GM18907 (cell line): ENCODE data around the gene KMT2C.
"Not testable (repeated sequence)": the region's sequence is repeated elsewhere in the genome, so short reads cannot be mapped to it uniquely, and the experiment has no call there.

Experiments used
- ATAC-seq: cut with Tn5 transposase; IDR thresholded peaks from one replicate; pipeline ENCODE4 v1.9.1; 2021; ENCODE audit warnings: mild to moderate bottlenecking, moderate library complexity; ENCODE audit not compliant: unreplicated experiment

The KMT2C gene

GRCh38 chr7:152328234-152328633 is 107.6 kb downstream of the KMT2C start:
- ATAC-seq = no peak

DNA sequence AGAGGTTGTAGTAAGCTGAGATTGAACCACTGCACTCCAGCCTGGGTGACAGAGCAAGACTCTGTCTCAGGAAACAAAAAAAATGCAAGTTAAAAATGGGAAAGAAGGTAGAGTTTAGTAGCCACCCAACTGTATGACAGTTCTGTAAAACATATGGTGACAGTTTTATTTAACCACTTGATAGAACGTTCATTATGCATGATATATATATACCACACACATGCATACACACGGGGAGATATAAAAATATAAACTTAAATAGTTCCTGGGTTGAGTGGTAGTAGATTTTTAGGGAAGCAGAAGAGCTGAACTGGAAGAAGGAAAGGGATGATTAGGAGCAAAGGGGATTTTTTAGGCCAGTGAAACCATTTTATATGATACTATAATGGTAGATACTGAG is 120.0 kb downstream of the KMT2C start:
- no peak for ATAC-seq

DNA sequence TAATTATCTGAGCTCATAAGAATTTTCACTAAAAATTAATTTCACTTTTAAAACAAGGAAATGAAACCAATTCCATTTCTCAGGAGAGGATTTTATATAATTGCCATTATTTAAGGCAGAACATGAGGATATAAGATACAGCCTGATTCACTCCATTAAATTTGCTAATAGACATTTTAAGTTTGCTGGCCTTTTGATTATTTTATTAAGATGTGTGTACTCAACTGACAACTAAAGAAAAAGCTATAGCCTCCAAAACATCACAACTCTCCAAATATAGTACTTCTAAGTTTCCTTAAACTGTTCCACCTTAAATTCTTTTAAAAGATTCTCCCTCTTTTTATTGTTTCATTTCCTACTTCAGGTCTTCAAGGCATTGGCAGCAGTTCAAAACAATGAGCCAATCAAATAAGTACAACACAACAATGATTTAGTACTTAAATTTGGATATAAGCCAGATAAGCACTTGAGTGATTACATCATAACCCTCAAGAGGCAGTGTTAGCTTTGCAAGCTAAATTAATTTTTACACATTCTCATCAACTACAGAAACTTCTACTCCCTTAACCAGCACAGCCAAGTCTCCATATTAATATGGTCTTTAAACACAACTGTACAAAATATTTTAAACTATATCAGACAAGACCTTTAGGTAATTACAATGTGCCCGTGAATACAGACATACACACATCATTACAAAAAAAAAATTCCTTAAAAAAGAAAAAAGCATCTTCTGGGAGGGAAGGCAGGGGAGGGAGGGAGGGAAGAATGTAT is 121.8 kb downstream of the KMT2C start:
- ATAC-seq = no peak

DNA sequence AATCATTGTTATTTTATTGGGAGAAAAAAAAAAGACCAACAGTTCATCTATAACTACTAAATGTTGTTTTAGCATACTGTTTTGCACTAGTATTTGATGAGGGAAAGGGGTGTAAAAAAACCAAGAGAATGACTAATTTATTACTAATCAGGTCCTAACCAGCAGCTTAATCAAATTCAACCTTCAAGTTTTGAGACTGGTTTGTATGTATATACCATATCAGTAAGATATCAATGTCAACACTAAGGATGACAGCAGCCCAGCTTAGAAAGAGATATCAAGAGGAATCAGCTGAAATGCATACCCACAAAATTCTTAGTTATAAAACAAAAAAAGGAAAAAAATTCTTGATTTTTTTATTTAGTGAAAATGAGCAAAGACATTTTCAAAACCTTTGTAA is 122.6 kb downstream of the KMT2C start:
- ATAC-seq = no peak

GRCh38 chr7:152312316-152312715 is 123.5 kb downstream of the KMT2C start:
- no peak for ATAC-seq

DNA sequence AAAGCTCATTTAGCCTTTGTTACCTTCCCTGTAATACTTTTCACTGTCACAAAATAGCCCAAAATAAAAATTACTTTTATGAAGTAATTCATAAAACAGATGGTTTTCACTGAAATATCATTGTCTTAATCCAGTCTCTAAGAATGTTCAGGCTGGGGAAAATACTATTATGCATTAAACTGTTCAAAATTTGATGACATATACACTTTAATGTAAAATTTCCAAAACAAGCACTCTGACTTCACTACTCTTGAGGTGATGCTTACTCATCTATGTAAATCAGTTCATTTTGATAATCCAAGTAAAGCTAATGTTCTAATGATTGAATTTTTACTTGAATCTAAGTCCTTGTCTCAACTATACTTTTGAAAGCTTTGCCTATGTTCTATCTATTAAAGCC is 127.9 kb downstream of the KMT2C start:
- no peak for ATAC-seq

DNA sequence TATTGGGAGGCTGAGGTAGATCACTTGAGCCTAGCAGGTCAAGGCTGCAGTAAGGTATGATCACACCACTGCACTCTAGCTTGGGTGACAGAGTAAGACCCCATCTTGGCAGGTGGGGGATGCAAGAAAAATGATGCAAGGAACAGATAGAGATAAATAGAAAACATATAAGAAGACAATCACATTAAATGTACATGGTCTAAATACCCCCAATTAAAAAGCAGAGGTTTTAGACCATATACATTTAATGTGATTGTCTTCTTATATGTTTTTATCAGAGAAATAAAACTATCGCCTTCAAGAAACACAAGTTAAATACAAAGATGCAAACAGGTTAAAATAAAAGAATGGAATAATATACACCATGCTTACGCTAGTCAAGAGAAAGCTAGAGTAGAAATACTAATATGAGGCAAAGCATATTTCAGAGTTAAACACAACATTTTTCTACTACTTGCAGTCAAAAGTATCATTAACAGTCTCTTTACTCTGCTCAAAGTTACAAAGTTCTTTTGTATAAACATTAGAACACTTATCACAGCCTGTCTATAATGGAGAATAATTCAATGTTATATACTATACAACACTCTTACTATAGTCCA is 136.2 kb downstream of the KMT2C start:
- not testable (repeated sequence) for ATAC-seq

GRCh38 chr7:152292897-152293296 is 142.9 kb downstream of the KMT2C start:
- no peak for ATAC-seq

- not testable (repeated sequence) for ATAC-seq
These were observed 148.8 kb downstream of the KMT2C start for GRCh38 chr7:152286972-152287371.

DNA sequence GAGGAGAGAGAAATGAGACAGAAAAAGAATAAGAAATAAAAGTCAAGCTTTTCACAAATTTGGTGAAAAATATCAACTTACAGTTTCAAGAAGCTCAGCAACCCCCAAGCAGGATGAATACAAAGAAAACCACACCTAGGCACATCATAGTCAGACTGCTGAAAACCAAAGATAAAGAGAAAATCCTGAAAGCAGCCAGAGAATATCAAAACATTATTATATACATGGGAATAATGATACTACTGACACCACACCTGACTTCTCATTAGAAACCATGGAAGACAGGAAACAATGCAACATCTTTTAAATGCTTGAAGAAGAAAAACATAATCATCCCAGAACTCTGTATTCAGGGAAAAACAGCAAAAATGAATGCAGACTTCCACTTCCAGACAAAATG is 149.6 kb downstream of the KMT2C start:
- not testable (repeated sequence) for ATAC-seq

DNA sequence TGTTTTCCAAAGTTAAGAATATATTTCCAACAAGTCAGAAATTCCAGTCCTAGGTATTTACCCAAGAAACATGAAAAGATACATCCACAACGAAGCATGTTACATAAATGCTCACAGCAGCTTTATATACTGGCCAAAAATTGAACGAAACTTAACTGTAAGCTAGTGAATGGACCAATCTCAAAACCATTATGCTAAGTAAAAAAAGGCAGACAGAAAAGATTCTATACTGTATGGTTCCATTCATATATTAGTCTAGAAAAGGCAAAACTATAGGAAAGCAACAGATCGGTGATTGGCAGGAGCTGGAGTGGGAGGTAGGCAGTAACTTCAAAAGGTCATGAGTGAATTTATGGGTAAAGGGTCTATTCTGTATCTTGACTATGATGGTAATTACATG is 150.8 kb downstream of the KMT2C start:
- not testable (repeated sequence) for ATAC-seq

- not testable (repeated sequence) for ATAC-seq
These were observed 158.1 kb downstream of the KMT2C start for GRCh38 chr7:152277687-152278086.

DNA sequence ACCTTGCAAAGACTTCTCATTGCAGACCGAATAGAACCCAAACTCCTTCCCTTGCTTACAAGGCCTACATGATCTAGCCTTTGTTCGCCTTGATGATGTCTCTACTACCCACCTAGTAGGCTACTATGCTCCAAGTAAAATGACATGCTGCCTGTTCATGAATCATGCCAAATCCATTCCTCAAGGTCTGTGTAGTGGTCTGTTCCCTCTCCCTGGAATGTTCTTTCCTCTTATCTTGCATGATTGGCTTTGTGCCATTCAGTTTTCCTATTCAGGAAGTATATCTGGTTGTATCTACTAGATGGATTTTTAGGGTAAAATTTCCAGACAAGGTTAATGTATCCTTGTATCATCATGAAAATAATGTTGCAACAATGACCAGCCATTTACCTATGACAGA is 165.4 kb downstream of the KMT2C start:
- not testable (repeated sequence) for ATAC-seq

- ATAC-seq = not testable (repeated sequence)
These were observed 168.9 kb downstream of the KMT2C start for GRCh38 chr7:152266859-152267258.

DNA sequence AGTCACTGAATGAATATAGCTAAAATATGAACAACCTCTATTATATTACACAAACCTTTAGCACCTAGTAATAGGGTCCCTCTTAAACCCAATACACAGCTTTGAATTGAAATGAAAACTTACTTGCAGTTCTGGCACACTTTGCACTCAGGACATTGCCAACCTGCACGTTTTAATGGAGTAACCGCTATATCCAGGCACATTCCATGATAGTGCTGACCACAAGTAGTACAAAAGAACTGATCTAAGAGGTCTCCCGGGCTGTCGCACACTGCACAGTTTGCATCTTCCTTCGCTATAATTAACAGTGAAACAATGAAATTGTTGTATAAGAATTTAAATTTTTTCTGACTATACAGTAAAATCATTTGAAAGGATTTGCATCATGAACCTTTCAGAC is 170.9 kb downstream of the KMT2C start:
- ATAC-seq = not testable (repeated sequence)

DNA sequence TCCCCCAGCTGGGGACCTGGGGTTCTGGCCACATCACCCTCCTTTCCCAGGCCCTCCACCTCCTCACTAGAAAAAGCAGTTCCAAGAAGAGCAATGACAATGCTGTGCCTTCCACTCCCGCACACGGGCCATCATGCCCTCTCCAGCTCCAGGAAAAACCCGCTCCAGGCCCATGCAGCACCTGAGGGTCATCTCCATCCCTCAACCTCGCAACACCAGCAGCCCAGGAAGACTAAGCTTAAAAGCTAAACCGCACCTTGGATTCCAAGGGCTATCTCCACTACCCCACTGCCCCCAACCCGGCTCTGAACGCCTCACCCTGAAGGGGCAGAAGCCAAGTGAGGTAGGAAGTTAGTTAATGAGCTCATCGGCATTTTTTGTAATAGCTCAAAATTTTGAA is 173.7 kb downstream of the KMT2C start:
- ATAC-seq = not testable (repeated sequence)

DNA sequence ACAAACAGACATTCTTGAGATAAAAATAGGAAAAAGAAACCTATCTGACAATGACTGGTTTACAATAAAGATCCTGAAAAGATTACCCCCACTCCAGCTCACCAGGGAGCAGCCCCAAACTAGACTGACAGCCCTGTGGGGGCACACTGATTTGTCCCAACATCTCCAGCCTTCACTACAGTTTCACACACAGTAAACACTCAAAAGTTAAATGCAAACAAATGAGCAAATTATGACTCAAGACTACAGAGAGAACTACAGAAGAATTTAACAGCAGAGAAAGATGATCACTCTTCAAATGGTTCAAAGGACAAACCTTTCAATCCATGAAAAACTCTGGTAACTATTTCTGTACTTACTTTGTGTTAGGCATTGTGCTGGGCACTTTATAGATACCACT is 176.2 kb downstream of the KMT2C start:
- not testable (repeated sequence) for ATAC-seq

DNA sequence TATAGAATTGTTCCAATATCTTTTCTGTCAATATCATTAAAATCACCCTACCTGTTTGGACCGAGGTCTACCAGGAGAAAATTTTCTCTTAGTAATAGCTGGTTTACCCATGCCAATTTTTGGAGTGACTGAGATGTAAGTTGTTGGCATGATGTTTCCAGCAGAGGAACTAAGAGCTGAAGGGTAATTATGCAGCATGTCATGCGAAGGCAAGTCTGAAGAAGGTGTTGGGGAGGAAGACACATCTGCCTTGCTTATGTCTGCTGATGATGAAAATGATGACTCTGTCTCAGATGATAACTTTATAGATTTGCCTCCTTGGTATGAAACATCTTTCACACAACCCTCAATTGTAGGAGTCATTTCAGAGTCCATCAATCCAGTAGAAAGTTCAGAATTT is 188.0 kb downstream of the KMT2C start:
- ATAC-seq = not testable (repeated sequence)

DNA sequence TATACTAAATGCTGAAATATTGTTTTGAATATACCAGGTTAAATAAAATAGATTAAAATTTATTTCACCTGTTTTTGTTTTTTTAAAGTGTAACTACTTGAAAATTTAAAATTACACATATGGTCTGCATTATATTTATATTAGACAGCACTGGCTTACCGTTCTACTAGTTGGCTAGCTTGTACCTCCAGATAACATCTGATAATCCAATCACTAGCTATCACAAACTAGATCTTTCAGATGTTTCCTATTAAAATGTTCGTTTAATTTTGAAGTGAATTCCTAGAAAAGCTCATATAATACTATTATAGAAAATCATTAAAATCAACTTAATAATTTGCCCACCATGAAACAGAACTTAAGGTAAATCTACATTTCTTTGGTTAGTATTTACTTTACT is 190.4 kb downstream of the KMT2C start:
- not testable (repeated sequence) for ATAC-seq

DNA sequence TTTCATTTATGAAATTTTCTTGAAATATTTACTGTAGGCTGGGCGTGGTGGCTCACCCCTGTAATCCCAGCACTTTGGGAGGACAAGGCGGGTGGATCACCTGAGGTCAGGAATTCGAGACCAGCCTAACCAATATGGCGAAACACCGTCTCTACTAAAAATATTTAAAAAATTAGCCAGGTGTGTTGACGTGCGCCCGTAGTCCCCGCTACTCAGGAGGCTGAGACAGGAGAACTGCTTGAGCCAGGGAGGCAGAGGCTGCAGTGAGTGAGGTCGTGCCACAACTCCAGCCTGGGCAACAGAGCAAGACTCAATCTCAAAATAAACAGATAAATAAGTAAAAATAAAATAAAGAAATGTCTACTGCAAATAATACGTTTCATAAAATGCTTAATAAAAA is 192.3 kb downstream of the KMT2C start:
- ATAC-seq = not testable (repeated sequence)

- not testable (repeated sequence) for ATAC-seq
These were observed 194.5 kb downstream of the KMT2C start for GRCh38 chr7:152241301-152241700.

GRCh38 chr7:152236306-152236705 is 199.5 kb downstream of the KMT2C start:
- ATAC-seq = not testable (repeated sequence)
